Stimulated activated CD4-positive, alpha-beta T cell treated with anti-CD3 and anti-CD28 coated beads, Interleukin-2, amount 100 ng/mL, for 24 hours (primary cell): Measurements from ENCODE around the gene CKLF.
"Not testable (repeated sequence)": the region's sequence is repeated elsewhere in the genome, so short reads cannot be mapped to it uniquely, and the experiment has no call there.

Experiments
- DNase-seq, 2 donors: peaks; one replicate each; pipeline ENCODE4 v3.0.0-alpha.2; 2020

The CKLF gene

DNA sequence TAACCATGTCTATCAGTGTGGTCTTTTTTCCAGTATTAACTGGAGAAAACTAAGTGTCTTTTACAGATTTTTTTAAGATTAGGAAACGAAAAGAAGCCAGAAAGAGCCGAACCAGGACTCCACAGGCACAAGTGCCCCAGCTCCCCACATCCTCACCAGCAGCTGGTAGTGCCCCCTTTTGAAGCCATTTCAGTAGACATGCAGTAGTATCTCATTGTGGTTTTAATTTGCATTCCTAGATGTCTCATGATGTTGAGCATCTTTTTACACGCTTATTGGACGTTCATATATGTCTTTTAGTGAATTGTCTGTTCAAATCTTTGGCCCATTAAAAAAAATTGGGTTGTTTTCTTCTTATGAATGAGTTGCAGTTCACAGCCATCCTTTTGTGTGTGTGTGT is 47.4 kb downstream of the CKLF start:
- DNase-seq = no peak

DNA sequence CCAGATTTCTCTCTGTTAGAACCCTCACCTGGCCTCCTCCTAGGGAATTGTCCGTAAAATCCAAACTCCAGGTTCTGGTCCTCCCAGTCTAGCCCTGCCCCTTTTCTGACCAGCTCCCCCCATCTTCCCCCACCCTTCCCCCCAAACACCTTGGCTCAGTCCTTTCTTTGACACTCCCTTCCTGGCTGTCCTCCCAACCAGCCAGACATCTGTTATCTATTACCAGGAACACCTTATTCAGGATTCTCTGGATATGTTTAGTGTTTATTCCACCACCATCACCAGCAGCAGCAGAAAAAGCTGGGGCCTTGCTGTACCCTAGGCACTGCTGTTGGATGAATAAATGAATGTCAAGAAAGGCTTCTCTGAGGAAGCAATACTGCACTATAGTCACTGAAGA is 48.1 kb downstream of the CKLF start:
- DNase-seq = no peak

- DNase-seq = no peak
These were observed 49.1 kb downstream of the CKLF start for GRCh38 chr16:66601471-66601870.

- DNase-seq = peak; percentile 64 to 67
These were observed 51.4 kb downstream of the CKLF start for GRCh38 chr16:66603537-66604375.

GRCh38 chr16:66604376-66605176 is 52.2 kb downstream of the CKLF start, which contains the start of gene CMTM3:
Gene CMTM3, plus strand, starts transcription at chr16:66604704. Its CDS starts 102 bp downstream, at chr16:66604806.
- DNase-seq = peak; percentile 80

DNA sequence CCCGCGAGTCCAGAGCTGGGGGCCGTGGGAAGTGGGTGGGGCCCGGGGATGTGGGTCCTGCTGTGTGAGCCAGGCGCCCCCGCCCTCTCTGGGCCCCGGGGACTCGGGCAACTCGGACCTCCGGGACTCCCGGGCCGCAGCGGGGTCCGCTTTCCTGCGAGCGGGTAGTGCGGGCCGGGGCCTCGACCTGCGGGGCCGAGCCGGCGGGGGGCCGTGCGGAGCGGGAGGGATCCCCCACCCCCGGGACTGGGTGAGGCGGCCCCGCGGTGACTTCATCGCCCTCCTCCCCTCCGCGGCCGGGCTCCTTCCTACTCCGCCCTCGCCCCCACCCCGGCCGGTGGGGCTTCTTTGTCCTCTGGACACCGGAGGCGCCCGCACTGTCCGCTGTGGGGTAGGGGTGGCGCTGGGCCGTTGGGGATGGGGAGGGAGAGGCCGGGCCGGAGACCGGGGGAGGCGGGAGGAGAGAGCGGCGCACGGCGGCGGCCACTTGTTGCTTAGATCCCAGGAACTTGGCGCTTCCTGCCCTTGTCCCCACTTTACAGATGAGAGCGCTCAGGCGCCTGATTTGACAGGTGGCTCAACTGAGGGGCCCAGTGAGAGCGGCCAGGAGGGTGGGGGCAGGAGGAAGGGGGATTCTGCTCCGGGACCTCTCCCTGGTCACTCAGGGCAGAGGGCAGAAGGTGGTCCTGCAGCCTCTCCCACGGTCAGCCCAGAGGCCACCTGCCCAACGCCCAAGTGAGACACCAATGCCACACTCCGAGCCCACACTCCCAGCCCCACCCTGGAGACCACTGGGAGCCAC is 53.0 kb downstream of the CKLF start:
- DNase-seq = peak; percentile 44 to 51

GRCh38 chr16:66605979-66606751 is 53.8 kb downstream of the CKLF start:
- no peak for DNase-seq

GRCh38 chr16:66608241-66609138 is 56.1 kb downstream of the CKLF start:
- peak; percentile 90 to 92 for DNase-seq

DNA sequence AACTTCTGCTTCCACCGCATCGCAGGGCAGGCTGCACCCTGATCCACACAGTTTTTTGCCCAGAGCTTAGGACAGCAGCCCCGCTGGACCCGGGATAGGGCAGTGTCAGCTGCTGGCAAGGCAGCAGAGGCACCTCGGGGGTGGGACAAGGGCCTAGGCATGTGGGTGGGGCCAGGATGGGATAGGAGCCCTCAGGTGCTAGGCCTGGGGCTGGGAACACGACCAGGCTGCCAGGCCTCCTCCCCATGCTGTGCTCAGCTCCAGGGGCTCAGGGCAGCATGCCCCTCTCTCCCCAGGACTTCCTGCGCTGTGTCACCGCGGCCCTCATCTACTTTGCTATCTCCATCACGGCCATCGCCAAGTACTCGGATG is 56.7 kb downstream of the CKLF start:
- DNase-seq = no peak

GRCh38 chr16:66610111-66610820 is 57.9 kb downstream of the CKLF start:
- no peak for DNase-seq

- not testable (repeated sequence) for DNase-seq
These were observed 59.5 kb downstream of the CKLF start for GRCh38 chr16:66611911-66612310.

GRCh38 chr16:66612422-66612821 is 60.0 kb downstream of the CKLF start:
- no peak for DNase-seq

DNA sequence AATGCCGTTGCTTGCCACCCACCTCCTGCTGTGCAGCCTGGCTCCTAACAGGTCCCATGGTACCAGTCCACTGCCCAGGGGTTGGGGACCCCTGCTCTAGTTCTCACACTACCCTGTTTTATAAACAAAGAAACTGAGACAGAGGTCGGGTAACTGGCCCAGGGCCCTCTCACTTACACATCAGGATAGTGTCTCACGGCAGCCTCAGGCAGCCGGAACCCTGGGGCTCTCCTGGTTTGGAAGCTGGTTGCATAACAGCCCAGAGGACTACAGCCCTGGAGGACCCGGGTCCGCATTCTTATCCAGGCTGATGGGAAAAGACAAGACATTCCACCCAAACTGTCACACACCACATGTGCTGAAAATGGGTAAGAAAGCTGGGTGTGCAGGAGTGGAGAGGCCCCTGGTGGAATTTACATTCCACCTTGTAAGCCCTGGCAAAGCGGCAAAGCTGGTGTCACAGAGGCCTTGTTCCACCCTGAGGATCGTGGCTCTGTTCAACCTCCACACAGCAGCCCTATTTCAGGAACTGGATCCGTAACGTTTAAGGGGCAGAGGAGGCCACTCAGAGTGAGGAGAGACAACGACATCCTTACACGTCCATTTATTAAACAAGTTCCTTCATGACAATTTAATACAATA is 61.9 kb downstream of the CKLF start:
- DNase-seq = no peak
